Measurements from ENCODE around the gene RIN2. TPM values are rescaled to one million over a fixed set of nuclear protein-coding genes. Genes with fewer than 3 reads are reported as not detected.

Gene RIN2
- total RNA-seq: 35.8 and 71.1 TPM in 2 replicates

DNA sequence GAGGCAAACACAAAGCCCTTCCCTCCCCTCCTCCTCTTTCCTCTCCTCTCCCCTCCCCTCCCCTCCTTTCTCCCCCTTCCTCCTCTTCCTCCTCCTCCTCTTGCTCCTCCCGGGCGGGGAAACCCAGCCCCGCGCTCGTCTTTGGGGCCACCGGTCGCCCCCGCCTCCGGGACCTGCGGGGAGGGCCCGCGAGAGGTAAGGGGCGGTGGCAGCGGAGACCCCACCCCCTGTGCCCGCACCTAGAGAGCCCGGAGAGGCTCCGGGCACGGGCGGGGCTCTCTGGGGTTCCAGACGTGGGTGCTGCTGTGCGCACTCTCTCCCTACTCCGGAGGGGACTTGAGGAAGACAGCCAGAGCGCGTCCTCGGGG lies at the start of gene RIN2:
RIN2 (plus strand) TSS at position 126 of the 368 bp plus-strand sequence. CDS start 131,344 bp downstream, outside the sequence.

All from regular cardiac myocyte (primary cell).